Purkinje cell (primary cell): Measurements from ENCODE around the gene ATPAF2. TPM values are rescaled to one million over a fixed set of nuclear protein-coding genes. Genes with fewer than 3 reads are reported as not detected.

ENCODE experiments used
- polyA plus RNA-seq: library from polyadenylated mRNA; unstranded; fragments of >200 nt; fragmentation: Nextera tagmentation; gene quantifications from 2 replicates; pipeline ENCODE4 v1.2.1, GENCODE V29; 2014

ATPAF2 gene
- 11.8 and 17.7 TPM in 2 replicates for polyA plus RNA-seq

GRCh38 chr17:18038861-18039534 lies at the start of gene ATPAF2, which contains the start of gene GID4:
ATPAF2 (minus strand) TSS chr17:18039168; CDS start chr17:18039013, 155 bp downstream.
GID4 (plus strand) TSS chr17:18039408; CDS start chr17:18039465, 57 bp downstream.

DNA sequence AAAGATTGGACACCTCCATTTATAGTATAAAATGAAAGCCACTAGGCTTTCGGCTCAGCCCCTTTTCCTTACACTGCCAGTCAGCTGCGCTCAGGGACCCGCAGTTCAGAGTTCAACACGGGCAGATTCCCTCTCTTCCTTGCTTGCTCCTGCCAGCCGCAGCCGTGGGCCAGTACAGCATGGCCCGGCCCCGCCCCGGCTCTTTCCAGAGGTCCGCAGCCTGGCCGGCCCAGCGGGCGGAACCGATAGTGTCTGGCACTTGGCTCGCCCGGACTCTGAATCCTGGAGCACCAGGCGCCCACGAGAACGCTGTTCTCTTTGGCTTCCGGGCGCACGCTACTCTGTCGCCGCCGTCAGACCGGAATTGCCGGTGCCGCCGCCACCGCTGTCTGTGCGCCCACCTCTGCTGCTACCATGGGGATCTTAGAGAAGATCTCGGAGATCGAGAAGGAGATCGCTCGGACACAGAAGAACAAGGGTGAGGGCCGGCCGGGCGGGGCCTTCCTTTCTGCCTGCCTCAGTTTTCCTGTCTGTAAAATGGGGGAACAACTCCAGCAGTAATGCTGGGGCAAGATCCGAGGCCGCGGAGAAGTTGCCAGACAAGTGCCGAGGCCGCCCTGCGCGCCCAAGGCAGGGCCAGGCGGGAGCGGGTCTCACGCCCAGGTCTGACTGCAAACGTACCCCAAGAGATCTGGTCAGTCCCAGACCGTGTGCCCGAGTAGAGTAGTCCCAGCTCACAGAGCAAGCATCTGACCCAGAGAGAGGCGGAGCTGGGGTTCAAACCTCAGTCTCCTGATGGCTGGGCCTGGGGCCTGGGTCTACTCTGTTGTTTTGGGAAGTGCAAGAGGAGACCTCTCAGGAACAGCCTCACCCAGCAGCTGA lies 48.9 kb upstream of the ATPAF2 start, which contains the start of gene DRG2:
Gene DRG2 (plus strand): TSS at position 339 of the 882 bp plus-strand sequence. CDS start 76 bp downstream, at position 415.

GRCh38 chr17:17972126-17972951 lies 66.6 kb downstream of the ATPAF2 start, which contains the start of the genes DRC3 and TOM1L2:
DRC3 (plus strand) TSS chr17:17972862; CDS start chr17:17977599, 4,737 bp downstream.
TOM1L2 (minus strand) TSS chr17:17972400; CDS start chr17:17972313, 87 bp downstream.

Other genes with a start within 250 kb of the ATPAF2 start
- gene SREBF1, start 202.2 kb downstream of the ATPAF2 start, polyA plus RNA-seq: 4.5 and 5.7 TPM in 2 replicates
- 23.1 and 31.5 TPM in 2 replicates for gene TOM1L2, start 66.8 kb downstream of the ATPAF2 start, polyA plus RNA-seq
- 1.4 TPM in 1 of 2 replicates, not detected in the other for gene DRC3, start 66.3 kb downstream of the ATPAF2 start, polyA plus RNA-seq
- gene GID4, start 240 bp upstream of the ATPAF2 start, polyA plus RNA-seq: 5.1 and 6.5 TPM in 2 replicates
- 15.4 and 29.2 TPM in 2 replicates for gene DRG2, start 48.8 kb upstream of the ATPAF2 start, polyA plus RNA-seq
- gene MYO15A, start 69.6 kb upstream of the ATPAF2 start, polyA plus RNA-seq: 0.70 and 1.0 TPM in 2 replicates
- 36.4 and 42.2 TPM in 2 replicates for gene ALKBH5, start 144.7 kb upstream of the ATPAF2 start, polyA plus RNA-seq
- gene LLGL1, start 186.5 kb upstream of the ATPAF2 start, polyA plus RNA-seq: 0.07 TPM in 1 of 2 replicates, not detected in the other
- gene FLII, start 219.6 kb upstream of the ATPAF2 start, polyA plus RNA-seq: 40.1 and 53.5 TPM in 2 replicates
- 1.4 and 3.2 TPM in 2 replicates for gene MIEF2, start 221.5 kb upstream of the ATPAF2 start, polyA plus RNA-seq